ENCODE results near the gene MEIS2.

The MEIS2 gene

GRCh38 chr15:37061996-37062395, 38.4 kb downstream of the MEIS2 start:
- TF ChIP-seq CTCF (IDR thresholded peaks at IDR 0.05; ENCODE audit: control extremely low read depth, extremely low read depth, low read depth, missing control alignments), result no peak
- POLR2A ChIA-PET, result no interaction called here

DNA sequence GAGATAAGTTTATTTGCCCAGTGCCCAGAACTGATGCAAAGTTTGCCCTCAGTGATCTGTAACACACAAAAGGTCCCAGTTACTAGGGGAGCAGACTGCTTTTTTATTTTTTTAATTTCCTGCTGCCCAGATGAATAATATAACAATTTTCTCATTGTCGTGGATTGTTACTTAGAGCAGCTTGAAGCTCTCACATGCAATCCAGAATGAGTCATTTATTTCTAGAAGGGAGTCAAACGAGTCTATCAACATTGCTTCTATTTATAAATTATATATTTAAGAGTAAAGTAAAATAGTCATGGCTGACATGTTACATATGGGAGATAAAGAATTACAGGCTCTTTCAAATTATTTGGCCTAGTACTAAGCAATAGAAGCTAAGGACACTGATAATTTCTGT, 41.3 kb downstream of the MEIS2 start:
- no peak for DNase-seq (ENCODE audit: extremely low spot score)
- ChIA-PET POLR2A (no interaction called here), CTCF (interaction anchor here (1.2 kb wide), 2 partner anchors 10 to 13 kb away, joined by 3 read pairs; no protein-coding TSS in a partner anchor)
- no peak for TF ChIP-seq CTCF (IDR thresholded peaks at IDR 0.05; ENCODE audit: control extremely low read depth, extremely low read depth, low read depth, missing control alignments)

More at GRCh38 chr15:37061996-37062395, 38.4 kb downstream of the MEIS2 start:
- CTCF ChIA-PET, result interaction anchor here (0.8 to 1.1 kb wide), 2 partner anchors 22 to 207 kb away, joined by 3 read pairs; no protein-coding TSS in a partner anchor
- no peak for DNase-seq (ENCODE audit: extremely low spot score)

DNA sequence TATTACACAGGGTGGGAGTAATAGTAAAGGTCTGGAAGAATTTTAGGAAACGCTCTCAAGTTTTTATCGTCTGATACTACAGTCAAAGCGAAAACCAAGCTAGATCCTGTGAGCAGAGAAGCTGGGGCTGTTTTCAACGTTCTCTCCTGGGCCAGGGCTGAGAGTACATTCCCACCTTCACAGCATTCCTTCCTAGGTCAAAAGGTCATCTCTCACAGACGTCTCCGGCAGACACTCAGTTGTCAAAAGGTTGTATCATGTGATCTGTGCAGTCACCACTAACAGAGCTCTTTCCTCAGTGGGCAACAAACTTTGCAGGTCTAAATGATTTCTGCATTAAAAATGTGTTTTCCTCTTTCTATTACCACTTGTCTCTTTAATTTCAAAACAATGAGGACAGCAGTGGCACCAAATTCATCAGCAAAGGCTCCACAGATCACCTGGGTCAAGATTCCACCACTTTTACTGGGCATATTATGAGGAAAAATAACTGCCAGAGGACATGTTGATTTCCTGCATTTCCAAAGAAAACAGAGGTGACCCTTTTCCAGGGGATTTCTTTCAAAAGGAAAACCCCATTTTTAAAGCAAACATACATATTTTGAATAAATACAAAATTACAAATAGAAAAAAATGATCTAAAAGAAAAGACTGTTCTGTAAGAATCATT, 41.9 kb downstream of the MEIS2 start:
- ChIA-PET POLR2A (no interaction called here), CTCF (no interaction called here)
- no peak for TF ChIP-seq CTCF (IDR thresholded peaks at IDR 0.05; ENCODE audit: control extremely low read depth, extremely low read depth, low read depth, missing control alignments)
- DNase-seq (ENCODE audit: extremely low spot score), result no peak

DNA sequence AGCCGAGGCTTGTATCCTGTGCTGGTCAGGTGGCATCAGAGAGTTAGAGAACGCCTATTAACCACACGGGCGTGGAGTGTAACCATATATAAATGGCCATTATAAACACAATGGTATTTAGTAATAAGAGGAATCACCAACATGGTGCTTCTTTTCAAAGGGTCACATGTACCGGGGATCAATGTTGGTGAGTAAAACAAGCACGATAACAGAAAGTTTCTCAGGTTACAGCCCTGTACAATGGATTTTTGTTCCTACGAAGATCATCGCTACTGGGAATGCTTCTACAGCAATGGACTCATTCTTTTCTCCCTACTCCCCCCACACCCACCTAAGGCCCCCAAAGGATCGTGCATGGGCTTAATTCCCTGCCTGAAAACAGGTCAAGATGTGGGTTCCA, 42.5 kb downstream of the MEIS2 start:
- ChIA-PET CTCF (no interaction called here), POLR2A (no interaction called here)
- no peak for TF ChIP-seq CTCF (IDR thresholded peaks at IDR 0.05; ENCODE audit: control extremely low read depth, extremely low read depth, low read depth, missing control alignments)
- no peak for DNase-seq (ENCODE audit: extremely low spot score)

DNA sequence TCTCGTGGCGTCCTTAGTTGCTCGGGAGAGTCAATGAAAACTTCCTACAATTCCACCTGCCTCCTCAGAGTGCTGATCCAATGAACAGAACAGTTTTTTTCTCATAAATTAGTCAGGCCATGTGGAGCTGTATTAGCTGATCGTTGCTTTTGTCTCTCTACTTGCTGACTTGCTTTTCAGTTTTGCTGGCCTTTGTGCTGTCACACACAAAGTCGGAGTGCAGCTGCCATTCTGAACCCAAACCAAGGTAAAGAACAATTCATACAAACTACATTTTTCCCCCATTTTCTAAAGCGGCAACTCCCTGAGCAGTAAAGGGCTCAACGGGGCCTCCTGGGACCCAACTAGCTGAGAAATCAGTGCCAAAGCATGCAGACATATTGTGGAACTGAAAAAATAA, 43.1 kb downstream of the MEIS2 start:
- ChIA-PET CTCF (no interaction called here), POLR2A (no interaction called here)
- TF ChIP-seq CTCF (IDR thresholded peaks at IDR 0.05; ENCODE audit: control extremely low read depth, extremely low read depth, low read depth, missing control alignments), result no peak
- DNase-seq (ENCODE audit: extremely low spot score), result no peak

DNA sequence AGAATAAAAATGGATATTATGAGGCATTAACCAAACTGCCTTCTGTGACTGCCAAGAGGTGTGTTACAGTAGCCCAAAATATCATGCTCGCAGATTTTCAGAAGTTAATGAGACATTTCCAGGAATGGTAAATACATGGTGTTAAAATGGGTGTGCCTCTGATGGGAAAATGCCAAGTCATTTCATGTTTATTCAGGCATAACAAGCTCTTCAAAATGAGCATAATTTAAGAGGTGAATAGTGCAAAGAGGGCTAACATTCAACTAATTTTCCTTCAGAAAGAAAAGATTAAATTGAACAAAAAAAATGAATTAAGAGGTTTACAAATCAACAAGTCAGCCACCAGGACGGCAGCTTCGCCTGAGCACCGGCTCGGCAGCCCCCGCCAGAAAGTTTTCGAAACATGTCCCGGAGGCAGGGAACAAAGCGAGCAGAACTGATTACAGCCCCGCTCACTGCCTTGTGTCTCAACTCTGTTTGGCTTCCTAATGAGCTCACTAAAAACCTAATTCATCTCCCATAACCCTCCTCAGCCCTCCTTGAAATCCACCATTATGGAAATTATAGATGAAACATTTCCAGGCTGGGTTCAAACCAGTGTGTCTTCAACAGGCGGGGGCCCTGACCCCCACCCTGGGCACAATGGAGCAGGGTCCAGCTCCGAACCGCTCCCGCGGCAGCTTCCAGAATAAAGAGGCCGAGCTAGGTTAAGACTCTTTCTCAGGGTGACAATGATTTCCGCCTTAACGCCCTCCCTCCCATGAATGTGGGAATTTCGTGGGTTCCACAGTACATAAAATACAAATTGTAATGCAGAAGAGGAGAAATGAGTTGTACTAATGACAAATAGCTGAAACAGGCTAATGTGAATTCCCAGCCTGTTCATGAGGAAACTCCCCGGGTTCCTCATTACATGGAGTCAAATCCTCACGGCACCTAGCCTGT, 43.9 kb downstream of the MEIS2 start:
- ChIA-PET POLR2A (no interaction called here), CTCF (no interaction called here)
- no peak for TF ChIP-seq CTCF (IDR thresholded peaks at IDR 0.05; ENCODE audit: control extremely low read depth, extremely low read depth, low read depth, missing control alignments)
- DNase-seq (ENCODE audit: extremely low spot score), result no peak

Measured in GM10248 (cell line).